H1 (cell line): ENCODE measurements around the gene KIF23. TPM values are rescaled to one million over a fixed set of nuclear protein-coding genes. Genes with fewer than 3 reads are reported as not detected.
A peak's percentile ranks its signal among the peaks of the same experiment; 100 is the strongest.

Experiments used
- BACH1 ChIP-seq: IDR thresholded peaks from 2 replicates; pipeline ENCODE4 v1.6.1; 2012; ENCODE audit warnings: low read length, improper control_type of control experiment
- CBX5 ChIP-seq: fragments of 300-800, 300-1000 bp; sonication (generic); IDR thresholded peaks from 2 replicates; pipeline ENCODE4 v1.7.1; 2016; ENCODE audit warnings: antibody characterized with exemption, low read length, low read depth
- EP300 ChIP-seq, 2 experiments: IDR thresholded peaks; 1 replicate in 1 of 2; 2 replicates in 1 of 2; pipeline ENCODE4 v1.6.1; 2011 to 2012; ENCODE audit warnings: low read depth in 2 of 2, low read length in 2 of 2, mild to moderate bottlenecking in 2 of 2, borderline replicate concordance in 1 of 2, inconsistent platforms in 1 of 2, moderate library complexity in 1 of 2
- FOSL1 ChIP-seq: IDR thresholded peaks from 2 replicates; pipeline ENCODE4 v1.6.1; 2011; ENCODE audit warnings: mild to moderate bottlenecking, low read depth, low read length, moderate library complexity; ENCODE audit not compliant: insufficient read depth
- HDAC2 ChIP-seq, 2 experiments: fragments of 300-600 bp in 1 of 2; sonication (generic) in 1 of 2; IDR thresholded peaks; 2 replicates each; pipeline ENCODE4 v1.6.1; 2011 to 2012; ENCODE audit warnings: low read depth in 2 of 2, low read length in 2 of 2, mild to moderate bottlenecking in 2 of 2, moderate library complexity in 2 of 2, borderline replicate concordance in 1 of 2, inconsistent platforms in 1 of 2
- JUN ChIP-seq: IDR thresholded peaks from 2 replicates; pipeline ENCODE4 v1.6.1; 2011; ENCODE audit warnings: low read depth, mild to moderate bottlenecking, improper control_type of control experiment, low read length
- KDM5A ChIP-seq: fragments of 200-600 bp; IDR thresholded peaks from 2 replicates; pipeline ENCODE4 v1.7.1; 2012; ENCODE audit warnings: mild to moderate bottlenecking, low read length, inconsistent platforms, mixed read lengths
- MAFK ChIP-seq: IDR thresholded peaks from 2 replicates; pipeline ENCODE4 v1.6.1; 2012; ENCODE audit warnings: low read depth, mild to moderate bottlenecking, improper control_type of control experiment, low read length
- NRF1 ChIP-seq: IDR thresholded peaks from 2 replicates; pipeline ENCODE4 v1.6.1; 2011; ENCODE audit warnings: mild to moderate bottlenecking, low read depth, low read length, improper control_type of control experiment
- PHF8 ChIP-seq: fragments of 200-600 bp; sonication (generic); conservative IDR thresholded peaks from 2 replicates; pipeline ENCODE4 v1.7.1; 2012; ENCODE audit warnings: low read depth, mild to moderate bottlenecking, inconsistent platforms, low read length, moderate library complexity
- RBBP5 ChIP-seq: IDR thresholded peaks from 2 replicates; pipeline ENCODE4 v1.7.1; 2012; ENCODE audit warnings: low read depth, mild to moderate bottlenecking, inconsistent platforms, low read length, moderate library complexity, borderline replicate concordance
- RFX5 ChIP-seq: IDR thresholded peaks from 2 replicates; pipeline ENCODE4 v1.6.1; 2011; ENCODE audit warnings: low read depth, low read length, improper control_type of control experiment, borderline replicate concordance
- RXRA ChIP-seq: IDR thresholded peaks from 2 replicates; pipeline ENCODE4 v1.6.1; 2011; ENCODE audit warnings: low read depth, mild to moderate bottlenecking, low read length, moderate library complexity; ENCODE audit not compliant: insufficient read depth
- SIX5 ChIP-seq: IDR thresholded peaks from 2 replicates; pipeline ENCODE4 v1.6.1; 2011; ENCODE audit warnings: mild to moderate bottlenecking, low read depth, low read length
- SUZ12 ChIP-seq: fragments of 200-600 bp; sonication (generic); IDR thresholded peaks from 2 replicates; pipeline ENCODE4 v1.6.1; 2012; ENCODE audit warnings: mild to moderate bottlenecking, inconsistent platforms, low read length, moderate library complexity, mixed read lengths
- TCF12 ChIP-seq: IDR thresholded peaks from 2 replicates; pipeline ENCODE4 v1.6.1; 2011; ENCODE audit warnings: low read depth, mild to moderate bottlenecking, low read length
- ZNF274 ChIP-seq: IDR thresholded peaks from 2 replicates; pipeline ENCODE4 v1.7.0; 2012; ENCODE audit warnings: low read length, borderline replicate concordance; ENCODE audit errors: extremely low read depth
- polyA plus RNA-seq, 7 experiments: library from polyadenylated mRNA; depleted of rRNA in 3 of 7; stranded (reverse) in 5 of 7; unstranded in 2 of 7; fragments of >200 nt in 5 of 7; fragments of 200-250 nt in 2 of 7; gene quantifications; 1 replicate in 5 of 7; 2 replicates in 1 of 7; 4 replicates in 1 of 7; pipeline versions ENCODE4 v1.2.1 to v1.2.3, GENCODE V29; 2011 to 2013; ENCODE audit warnings: missing spikeins in 2 of 7, mixed read lengths in 2 of 7
- total RNA-seq: library from RNA; stranded (reverse); fragmentation: NEBNext Ultra II Directional; extraction: Animal tissue kit (Norgen Biotek cat#: 25700); gene quantifications from 2 replicates; pipeline ENCODE4 v1.2.1, GENCODE V29; 2021
- TF ChIP-seq, protein P1 (sequence below): IDR thresholded peaks from 2 replicates; pipeline ENCODE4 v1.6.1; 2011; ENCODE audit warnings: low read length, improper control_type of control experiment
- TF ChIP-seq, protein P2 (sequence below), 3 experiments: IDR thresholded peaks; 1 replicate in 2 of 3; 2 replicates in 1 of 3; pipeline versions ENCODE4 v1.5.1 to v1.6.1; 2011; ENCODE audit warnings: low read length in 3 of 3, mild to moderate bottlenecking in 3 of 3, inconsistent platforms in 2 of 3, low read depth in 1 of 3, moderate library complexity in 1 of 3; ENCODE audit not compliant: insufficient read depth in 1 of 3; ENCODE audit errors: control extremely low read depth in 1 of 3
- TF ChIP-seq, protein P3 (sequence below): IDR thresholded peaks from 2 replicates; pipeline ENCODE4 v1.6.1; 2011; ENCODE audit warnings: low read depth, mild to moderate bottlenecking, low read length; ENCODE audit not compliant: insufficient read depth

The KIF23 gene
- total and polyA plus RNA-seq, 2 of the 8 experiments (the other 6 are each of a cell fraction or from before 2014, with no cell fraction given): 26.2 to 77.4 TPM

DNA sequence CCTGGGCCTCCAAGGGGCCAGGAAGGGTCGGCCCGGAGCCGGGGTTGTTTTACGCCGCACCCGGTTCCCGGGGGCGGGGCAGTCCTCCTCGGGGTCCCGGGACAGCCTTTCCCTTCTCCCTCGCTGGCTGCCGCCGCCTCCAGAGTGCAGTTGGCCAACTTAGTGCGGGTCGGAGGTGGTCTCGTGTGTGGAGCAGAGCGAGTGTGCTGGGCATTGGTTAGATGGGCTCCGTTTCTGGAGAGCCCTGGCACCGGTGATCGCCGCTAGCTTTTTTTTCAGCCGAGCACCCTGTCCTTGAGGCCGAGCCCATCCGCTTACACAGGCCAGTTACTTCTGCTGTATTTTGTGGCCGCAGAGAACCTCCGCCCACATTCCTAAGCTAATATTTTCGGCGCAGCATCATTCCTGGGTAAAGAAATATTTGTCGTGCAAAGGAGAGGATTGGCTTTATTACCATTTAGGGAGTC lies 585 bp downstream of the KIF23 start (continued):
- TF ChIP-seq, protein P1, sequence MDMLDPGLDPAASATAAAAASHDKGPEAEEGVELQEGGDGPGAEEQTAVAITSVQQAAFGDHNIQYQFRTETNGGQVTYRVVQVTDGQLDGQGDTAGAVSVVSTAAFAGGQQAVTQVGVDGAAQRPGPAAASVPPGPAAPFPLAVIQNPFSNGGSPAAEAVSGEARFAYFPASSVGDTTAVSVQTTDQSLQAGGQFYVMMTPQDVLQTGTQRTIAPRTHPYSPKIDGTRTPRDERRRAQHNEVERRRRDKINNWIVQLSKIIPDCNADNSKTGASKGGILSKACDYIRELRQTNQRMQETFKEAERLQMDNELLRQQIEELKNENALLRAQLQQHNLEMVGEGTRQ: no peak
- TF ChIP-seq CBX5 (no peak), JUN (no peak), SUZ12 (no peak), HDAC2 (IDR thresholded peaks at IDR 0.05; ENCODE audit: borderline replicate concordance in 1 of 2, low read depth in 2 of 2, low read length in 2 of 2) (no peak), RBBP5 (peak; percentile 29; the same call in 1 of the 2 replicates), BACH1 (no peak), PHF8 (no peak), FOSL1 (no peak), MAFK (no peak), SIX5 (no peak), EP300 (IDR thresholded peaks at IDR 0.05; ENCODE audit: borderline replicate concordance in 1 of 2, low read depth in 2 of 2, low read length in 2 of 2) (no peak), TCF12 (no peak), ZNF274 (no peak), RXRA (no peak), RFX5 (no peak), NRF1 (no peak), KDM5A (no peak)
- TF ChIP-seq, protein P2, sequence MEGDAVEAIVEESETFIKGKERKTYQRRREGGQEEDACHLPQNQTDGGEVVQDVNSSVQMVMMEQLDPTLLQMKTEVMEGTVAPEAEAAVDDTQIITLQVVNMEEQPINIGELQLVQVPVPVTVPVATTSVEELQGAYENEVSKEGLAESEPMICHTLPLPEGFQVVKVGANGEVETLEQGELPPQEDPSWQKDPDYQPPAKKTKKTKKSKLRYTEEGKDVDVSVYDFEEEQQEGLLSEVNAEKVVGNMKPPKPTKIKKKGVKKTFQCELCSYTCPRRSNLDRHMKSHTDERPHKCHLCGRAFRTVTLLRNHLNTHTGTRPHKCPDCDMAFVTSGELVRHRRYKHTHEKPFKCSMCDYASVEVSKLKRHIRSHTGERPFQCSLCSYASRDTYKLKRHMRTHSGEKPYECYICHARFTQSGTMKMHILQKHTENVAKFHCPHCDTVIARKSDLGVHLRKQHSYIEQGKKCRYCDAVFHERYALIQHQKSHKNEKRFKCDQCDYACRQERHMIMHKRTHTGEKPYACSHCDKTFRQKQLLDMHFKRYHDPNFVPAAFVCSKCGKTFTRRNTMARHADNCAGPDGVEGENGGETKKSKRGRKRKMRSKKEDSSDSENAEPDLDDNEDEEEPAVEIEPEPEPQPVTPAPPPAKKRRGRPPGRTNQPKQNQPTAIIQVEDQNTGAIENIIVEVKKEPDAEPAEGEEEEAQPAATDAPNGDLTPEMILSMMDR (IDR thresholded peaks at IDR 0.05; ENCODE audit: control extremely low read depth in 1 of 3, insufficient read depth in 1 of 3, low read depth in 1 of 3, low read length in 3 of 3): no peak
- TF ChIP-seq, protein P3, sequence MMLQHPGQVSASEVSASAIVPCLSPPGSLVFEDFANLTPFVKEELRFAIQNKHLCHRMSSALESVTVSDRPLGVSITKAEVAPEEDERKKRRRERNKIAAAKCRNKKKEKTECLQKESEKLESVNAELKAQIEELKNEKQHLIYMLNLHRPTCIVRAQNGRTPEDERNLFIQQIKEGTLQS: no peak
